IMR-90 (cell line): Measurements from ENCODE around the gene MICU1. TPM values are rescaled to one million over a fixed set of nuclear protein-coding genes. Genes with fewer than 3 reads are reported as not detected.

ENCODE experiments used
- ATAC-seq: fragments of 200-7000 bp; cut with Tn5 transposase; 2 replicates; pipeline ENCODE4 v1.9.1; 2020; ENCODE audit warnings: low read depth, mild to moderate bottlenecking, moderate library complexity
- BruUV-seq: library from RNA; stranded (reverse); fragments of 400-500 nt; replicated peaks from 2 replicates; lab custom pipeline; 2021; lab: Mats Ljungman, UMichigan
- CTCF ChIA-PET: fragments of 300-600 bp; formaldehyde crosslinking; extraction: SDS; loops from one replicate; lab custom pipeline; 2021; ENCODE audit warnings: antibody characterized with exemption; lab: Yijun Ruan, JAX
- POLR2A ChIA-PET: fragments of 300-600 bp; sonication (Branson Sonifier 250); formaldehyde crosslinking; loops from one replicate; lab custom pipeline; 2022; ENCODE audit warnings: antibody characterized with exemption; ENCODE audit not compliant: unreplicated experiment; lab: Charles Lee
- DNase-seq: peaks from one replicate; pipeline ENCODE4 v3.0.0; 2013
- H2AFZ ChIP-seq: replicated peaks from 2 replicates; pipeline ENCODE3; 2013; ENCODE audit warnings: low read length, mild to moderate bottlenecking; ENCODE audit not compliant: poor library complexity
- H2AK5ac ChIP-seq: 2 replicates; pipeline ENCODE4 v1.6.1; 2013; ENCODE audit warnings: low read depth, low read length, inconsistent platforms
- H2AK9ac ChIP-seq: replicated peaks from 2 replicates; pipeline ENCODE3; 2013; ENCODE audit warnings: mild to moderate bottlenecking, low read depth, low read length, moderate library complexity; ENCODE audit not compliant: poor library complexity
- H2BK120ac ChIP-seq: 2 replicates; pipeline ENCODE4 v1.6.1; 2013; ENCODE audit warnings: low read depth, low read length, inconsistent platforms
- H2BK15ac ChIP-seq: 3 replicates; pipeline ENCODE4 v1.6.1; 2013; ENCODE audit warnings: low read depth, low read length, inconsistent platforms
- H2BK20ac ChIP-seq: 2 replicates; pipeline ENCODE4 v1.6.1; 2013; ENCODE audit warnings: low read depth, mild to moderate bottlenecking, inconsistent platforms, low read length, moderate library complexity
- H2BK5ac ChIP-seq: 2 replicates; pipeline ENCODE4 v1.6.1; 2013; ENCODE audit warnings: mild to moderate bottlenecking, low read depth, low read length, inconsistent platforms; ENCODE audit not compliant: poor library complexity, severe bottlenecking
- H3K14ac ChIP-seq: replicated peaks from 2 replicates; pipeline ENCODE4 v1.6.1; 2013; ENCODE audit warnings: low read depth, low read length, inconsistent platforms
- H3K18ac ChIP-seq: 2 replicates; pipeline ENCODE4 v1.6.1; 2013; ENCODE audit warnings: low read depth, low read length, control low read depth
- H3K23ac ChIP-seq: 2 replicates; pipeline ENCODE4 v1.6.1; 2013; ENCODE audit warnings: low read depth, low read length, inconsistent platforms
- H3K27ac ChIP-seq: 2 replicates; pipeline ENCODE4 v1.5.1; 2013; ENCODE audit warnings: mild to moderate bottlenecking, control low read depth, low read length; ENCODE audit not compliant: insufficient read depth
- H3K27me3 ChIP-seq: 2 replicates; pipeline ENCODE4 v1.6.1; 2013; ENCODE audit warnings: low read length; ENCODE audit not compliant: control insufficient read depth, insufficient read depth
- H3K36me3 ChIP-seq: 2 replicates; pipeline ENCODE4 v1.6.1; 2013; ENCODE audit warnings: low read length, mixed read lengths; ENCODE audit not compliant: control insufficient read depth, insufficient read depth
- H3K4ac ChIP-seq: 2 replicates; pipeline ENCODE4 v1.6.1; 2013; ENCODE audit warnings: low read depth, low read length, inconsistent platforms
- H3K4me1 ChIP-seq: 2 replicates; pipeline ENCODE4 v1.6.1; 2013; ENCODE audit warnings: low read length, mixed read lengths; ENCODE audit not compliant: control insufficient read depth, insufficient read depth
- H3K4me2 ChIP-seq: 2 replicates; pipeline ENCODE4 v1.6.1; 2013; ENCODE audit warnings: low read depth, mild to moderate bottlenecking, control low read depth, low read length, moderate library complexity
- H3K4me3 ChIP-seq: 2 replicates; pipeline ENCODE4 v1.5.1; 2013; ENCODE audit warnings: low read depth, mild to moderate bottlenecking, control low read depth, low read length, moderate library complexity; ENCODE audit not compliant: insufficient read depth
- H3K56ac ChIP-seq: 2 replicates; pipeline ENCODE4 v1.6.1; 2013; ENCODE audit warnings: low read length, inconsistent platforms; ENCODE audit not compliant: insufficient read depth; ENCODE audit errors: extremely low read depth
- H3K79me1 ChIP-seq, 2 experiments: 2 replicates each; pipeline ENCODE4 v1.6.1; 2013; ENCODE audit warnings: low read length in 2 of 2, inconsistent platforms in 1 of 2, low read depth in 1 of 2
- H3K9ac ChIP-seq: 2 replicates; pipeline ENCODE4 v1.6.1; 2013; ENCODE audit warnings: low read depth, low read length, control low read depth
- H3K9me1 ChIP-seq: 2 replicates; pipeline ENCODE4 v1.6.1; 2013; ENCODE audit warnings: low read length, inconsistent platforms; ENCODE audit not compliant: insufficient read depth
- H3K9me3 ChIP-seq: 2 replicates; pipeline ENCODE4 v1.6.1; 2013; ENCODE audit warnings: low read length; ENCODE audit not compliant: control insufficient read depth, insufficient read depth
- H4K20me1 ChIP-seq: 2 replicates; pipeline ENCODE4 v1.6.1; 2013; ENCODE audit warnings: low read length, inconsistent platforms; ENCODE audit not compliant: insufficient read depth
- H4K5ac ChIP-seq: 2 replicates; pipeline ENCODE4 v1.6.1; 2013; ENCODE audit warnings: mild to moderate bottlenecking, low read depth, low read length, control low read depth
- H4K8ac ChIP-seq, 2 experiments: 2 replicates each; pipeline ENCODE4 v1.6.1; 2013; ENCODE audit warnings: low read depth in 2 of 2, low read length in 2 of 2, control low read depth in 1 of 2, inconsistent platforms in 1 of 2
- H4K91ac ChIP-seq: 2 replicates; pipeline ENCODE4 v1.6.1; 2013; ENCODE audit warnings: low read depth, low read length, inconsistent platforms; ENCODE audit not compliant: insufficient read depth
- BHLHE40 ChIP-seq: fragments of 150-350 bp; IDR thresholded peaks from 2 replicates; pipeline ENCODE4 v1.6.1; 2016; ENCODE audit warnings: mild to moderate bottlenecking, low read depth, low read length
- CEBPB ChIP-seq: IDR thresholded peaks from 2 replicates; pipeline ENCODE4 v1.6.1; 2012; ENCODE audit warnings: low read depth, low read length, improper control_type of control experiment
- CHD1 ChIP-seq: IDR thresholded peaks from 2 replicates; pipeline ENCODE4 v1.6.1; 2012; ENCODE audit warnings: low read depth, low read length, improper control_type of control experiment
- ELK1 ChIP-seq: fragments of 150-350 bp; IDR thresholded peaks from 2 replicates; pipeline ENCODE4 v1.6.1; 2016; ENCODE audit warnings: low read depth, mild to moderate bottlenecking, low read length, moderate library complexity, borderline replicate concordance
- FOS ChIP-seq: fragments of 150-350 bp; IDR thresholded peaks from 2 replicates; pipeline ENCODE4 v1.6.1; 2016; ENCODE audit warnings: low read depth, low read length
- MAFK ChIP-seq: IDR thresholded peaks from 2 replicates; pipeline ENCODE4 v1.6.1; 2012; ENCODE audit warnings: low read depth, low read length, improper control_type of control experiment
- MAZ ChIP-seq: IDR thresholded peaks from 2 replicates; pipeline ENCODE4 v1.6.1; 2012; ENCODE audit warnings: low read depth, mild to moderate bottlenecking, low read length, improper control_type of control experiment, moderate library complexity, borderline replicate concordance
- MXI1 ChIP-seq: IDR thresholded peaks from 2 replicates; pipeline ENCODE4 v1.6.1; 2012; ENCODE audit warnings: low read depth, mild to moderate bottlenecking, low read length, moderate library complexity, borderline replicate concordance
- NFE2L2 ChIP-seq: fragments of 150-350 bp; IDR thresholded peaks from 2 replicates; pipeline ENCODE4 v1.6.1; 2016; ENCODE audit warnings: low read depth, mild to moderate bottlenecking, low read length
- POLR2A ChIP-seq: IDR thresholded peaks from 2 replicates; pipeline ENCODE4 v1.6.1; 2012; ENCODE audit warnings: mild to moderate bottlenecking, low read depth, low read length
- RAD21 ChIP-seq: IDR thresholded peaks from 2 replicates; pipeline ENCODE4 v1.6.1; 2012; ENCODE audit warnings: low read length, improper control_type of control experiment
- RCOR1 ChIP-seq: IDR thresholded peaks from 2 replicates; pipeline ENCODE4 v1.6.1; 2012; ENCODE audit warnings: mild to moderate bottlenecking, low read length, improper control_type of control experiment; ENCODE audit not compliant: insufficient replicate concordance
- RFX5 ChIP-seq: IDR thresholded peaks from 2 replicates; pipeline ENCODE4 v1.8.0; 2012; ENCODE audit warnings: low read depth, mild to moderate bottlenecking, low read length, moderate library complexity
- SMC3 ChIP-seq: fragments of 150-350 bp; IDR thresholded peaks from 2 replicates; pipeline ENCODE4 v1.6.1; 2016; ENCODE audit warnings: low read depth, mild to moderate bottlenecking, antibody characterized with exemption, low read length, moderate library complexity
- USF2 ChIP-seq: fragments of 150-350 bp; IDR thresholded peaks from 2 replicates; pipeline ENCODE4 v1.6.1; 2017; ENCODE audit warnings: mild to moderate bottlenecking, antibody characterized with exemption, low read length, low read depth
- WGBS, 2 experiments: methylation state at CpG; one replicate each; pipeline versions ENCODE4 v1.1.5 to v1.1.7; 2013; ENCODE audit warnings: missing lambda C conversion rate in 2 of 2; ENCODE audit not compliant: insufficient read length in 1 of 2; ENCODE audit errors: extremely low coverage in 2 of 2; 5-methylcytosine and 5-hydroxymethylcytosine counted together
- dilution Hi-C: fragments of 300-500 bp; cut with HindIII; formaldehyde crosslinking; loops from one replicate; pipeline ENCODE4 v1.14.3; 2018; ENCODE audit warnings: low sequenced_read_pairs; ENCODE audit not compliant: unreplicated experiment
- in situ Hi-C: fragments of 300-500 bp; cut with MboI; formaldehyde crosslinking; loops from 3 replicates; pipeline ENCODE4 v1.14.3; 2019; ENCODE audit warnings: low sequenced_read_pairs, inconsistent platforms, mixed read lengths
- intact Hi-C: fragments of 100-400 bp; cut with micrococcal nuclease; formaldehyde crosslinking; loops from 2 replicates; pipeline ENCODE4 v1.10.0; 2022
- polyA plus RNA-seq, 3 experiments: library from polyadenylated mRNA; depleted of rRNA; stranded (reverse); fragments of >200 nt; gene quantifications; 2 replicates each; pipeline ENCODE4 v1.2.3, GENCODE V29; 2012; ENCODE audit warnings: low replicate concordance in 1 of 3
- total RNA-seq: library from RNA; depleted of rRNA; stranded (reverse); fragments of >200 nt; gene quantifications from 2 replicates; pipeline ENCODE4 v1.2.3, GENCODE V29; 2012
- TF ChIP-seq, protein P1 (sequence below): conservative IDR thresholded peaks from 2 replicates; pipeline ENCODE4 v1.5.1; 2012; ENCODE audit warnings: mild to moderate bottlenecking, low read depth, low read length, improper control_type of control experiment

Gene MICU1
- total and polyA plus RNA-seq, 2 of the 4 experiments (the other 2 are of a cell fraction), result 43.6 to 44.7 TPM

GRCh38 chr10:72477463-72477862 lies 148.4 kb downstream of the MICU1 start:
- no peak overlapping the region for H3K9ac ChIP-seq
- peaks cover 8% of the 10 kb centered on the region for H3K36me3 ChIP-seq
- no peaks in the 10 kb centered on the region; the same call in 1 of the 2 replicates for H4K20me1 ChIP-seq
- in situ Hi-C loops (no loop called here), intact Hi-C loops (no loop called here), dilution Hi-C loops (no loop called here)
- H3K9me3 ChIP-seq, result no peaks in the 10 kb centered on the region
- ChIA-PET CTCF (no interaction called here), POLR2A (no interaction called here)
- peaks cover 3% of the 10 kb centered on the region; the same call in 1 of the 2 replicates for H3K9me1 ChIP-seq
- H3K4me2 ChIP-seq, result no peak overlapping the region
- ATAC-seq (no peak), DNase-seq (no peak)
- no CpG with 5 or more reads among the region's 2 CpGs for WGBS, 2 experiments
- H2AK9ac ChIP-seq, result no peak overlapping the region
- no peak overlapping the region for H2AFZ ChIP-seq
- peaks cover 0 to 6% of the 10 kb centered on the region in 2 experiments; a peak in 1 of 4 replicates for H3K79me1 ChIP-seq
- no peak overlapping the region for H3K14ac ChIP-seq
- no peak overlapping the region for H2BK15ac ChIP-seq
- no peak overlapping the region for H2BK120ac ChIP-seq
- TF ChIP-seq ELK1 (no peak), MAFK (no peak), POLR2A (no peak), CEBPB (no peak), RFX5 (no peak), MXI1 (no peak), CHD1 (no peak), FOS (no peak), BHLHE40 (no peak), RAD21 (no peak), RCOR1 (no peak), USF2 (no peak), NFE2L2 (no peak), MAZ (no peak), SMC3 (no peak)
- TF ChIP-seq, protein P1, sequence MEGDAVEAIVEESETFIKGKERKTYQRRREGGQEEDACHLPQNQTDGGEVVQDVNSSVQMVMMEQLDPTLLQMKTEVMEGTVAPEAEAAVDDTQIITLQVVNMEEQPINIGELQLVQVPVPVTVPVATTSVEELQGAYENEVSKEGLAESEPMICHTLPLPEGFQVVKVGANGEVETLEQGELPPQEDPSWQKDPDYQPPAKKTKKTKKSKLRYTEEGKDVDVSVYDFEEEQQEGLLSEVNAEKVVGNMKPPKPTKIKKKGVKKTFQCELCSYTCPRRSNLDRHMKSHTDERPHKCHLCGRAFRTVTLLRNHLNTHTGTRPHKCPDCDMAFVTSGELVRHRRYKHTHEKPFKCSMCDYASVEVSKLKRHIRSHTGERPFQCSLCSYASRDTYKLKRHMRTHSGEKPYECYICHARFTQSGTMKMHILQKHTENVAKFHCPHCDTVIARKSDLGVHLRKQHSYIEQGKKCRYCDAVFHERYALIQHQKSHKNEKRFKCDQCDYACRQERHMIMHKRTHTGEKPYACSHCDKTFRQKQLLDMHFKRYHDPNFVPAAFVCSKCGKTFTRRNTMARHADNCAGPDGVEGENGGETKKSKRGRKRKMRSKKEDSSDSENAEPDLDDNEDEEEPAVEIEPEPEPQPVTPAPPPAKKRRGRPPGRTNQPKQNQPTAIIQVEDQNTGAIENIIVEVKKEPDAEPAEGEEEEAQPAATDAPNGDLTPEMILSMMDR, result no peak
- no peaks in the 10 kb centered on the region for H3K4me1 ChIP-seq
- H3K27me3 ChIP-seq, result no peaks in the 10 kb centered on the region
- H3K4ac ChIP-seq, result no peak overlapping the region
- H2BK5ac ChIP-seq, result no peak overlapping the region
- H2AK5ac ChIP-seq, result no peak overlapping the region
- no peak overlapping the region for H3K4me3 ChIP-seq
- H3K23ac ChIP-seq, result no peak overlapping the region
- no peak overlapping the region for H3K18ac ChIP-seq
- no peak overlapping the region for H4K91ac ChIP-seq
- H4K5ac ChIP-seq, result no peak overlapping the region
- H4K8ac ChIP-seq, result no peak overlapping the region
- H2BK20ac ChIP-seq, result no peak overlapping the region
- no TSS peak for BruUV-seq
- H3K27ac ChIP-seq, result no peak overlapping the region
- no peak overlapping the region for H3K56ac ChIP-seq
